Endometrial microvascular endothelial cells (primary cell): ENCODE measurements around the gene PRTN3. TPM values are rescaled to one million over a fixed set of nuclear protein-coding genes. Genes with fewer than 3 reads are reported as not detected.
"Not testable (repeated sequence)": the region's sequence is repeated elsewhere in the genome, so short reads cannot be mapped to it uniquely, and the experiment has no call there.

Experiments used
- in situ Hi-C: cut with HindIII; loops from 2 replicates; pipeline ENCODE4 v1.10.0; 2017; ENCODE audit warnings: low sequenced_read_pairs, low pct_unique_long_range_greater_than_20kb; ENCODE audit errors: inconsistent ontology term
- total RNA-seq: library from RNA; depleted of rRNA; stranded (reverse); fragments of >200 nt; gene quantifications from one replicate; pipeline ENCODE4 v1.2.3, GENCODE V29; 2015; ENCODE audit errors: inconsistent ontology term

The PRTN3 gene
- total RNA-seq, 1 donor from 2014 or later, result not detected

- in situ Hi-C loops, result no loop called here
These were observed 49.0 kb downstream of the PRTN3 start for GRCh38 chr19:889662-890295.

DNA sequence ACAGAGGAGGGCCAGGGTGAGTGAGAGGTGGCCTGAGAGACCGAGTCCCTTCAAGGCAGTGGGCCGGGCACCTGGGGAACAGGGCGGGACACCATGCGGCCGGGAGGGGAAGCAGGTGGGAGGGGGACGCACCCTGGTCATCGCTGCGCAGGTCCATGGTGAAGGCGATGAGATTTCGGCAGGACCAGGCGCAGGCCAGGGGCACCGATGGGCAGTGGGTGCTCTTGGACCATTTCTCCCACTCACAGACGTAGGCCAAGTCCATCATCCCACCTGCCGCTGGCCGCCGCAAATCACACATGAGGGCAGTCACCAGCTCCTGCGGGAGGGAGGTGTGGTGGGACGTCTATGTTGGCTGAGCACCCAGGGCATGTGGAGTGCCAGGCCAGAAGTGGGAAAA lies 50.0 kb downstream of the PRTN3 start:
- in situ Hi-C loops, result no loop called here

GRCh38 chr19:891421-892200 lies 50.8 kb downstream of the PRTN3 start:
- in situ Hi-C loops, result not testable (repeated sequence)

GRCh38 chr19:892243-892893 lies 51.6 kb downstream of the PRTN3 start:
- in situ Hi-C loops, result no loop called here

DNA sequence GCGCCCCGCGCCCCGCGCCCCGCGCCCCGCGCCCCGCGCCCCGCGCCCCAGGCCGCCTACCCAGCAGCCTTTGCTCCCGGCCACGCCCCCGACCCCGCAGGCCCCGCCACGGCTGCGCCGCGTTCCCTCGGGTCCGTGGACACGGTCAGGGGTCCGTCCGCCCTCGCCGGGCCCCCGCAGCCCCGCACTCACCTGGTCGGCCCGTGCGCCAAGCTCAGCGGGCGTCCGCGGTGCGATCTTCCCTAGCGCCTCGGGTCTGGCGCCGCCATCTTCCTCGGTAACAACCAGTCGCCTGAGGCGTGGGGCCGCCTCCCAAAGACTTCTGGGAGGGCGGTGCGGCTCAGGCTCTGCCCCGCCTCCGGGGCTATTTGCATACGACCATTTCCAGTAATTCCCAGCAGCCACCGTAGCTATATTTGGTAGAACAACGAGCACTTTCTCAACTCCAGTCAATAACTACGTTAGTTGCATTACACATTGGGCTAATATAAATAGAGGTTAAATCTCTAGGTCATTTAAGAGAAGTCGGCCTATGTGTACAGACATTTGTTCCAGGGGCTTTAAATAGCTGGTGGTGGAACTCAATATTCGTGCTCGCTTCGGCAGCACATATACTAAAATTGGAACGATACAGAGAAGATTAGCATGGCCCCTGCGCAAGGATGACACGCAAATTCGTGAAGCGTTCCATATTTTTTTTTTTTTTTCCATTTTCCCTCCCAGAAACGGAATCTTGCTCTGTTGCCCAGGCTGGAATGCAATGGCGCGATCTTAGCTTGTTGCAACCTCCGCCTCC lies 52.3 kb downstream of the PRTN3 start, which contains the start of the genes MED16 and RNU6-9:
MED16 (minus strand) TSS at position 294 of the 796 bp plus-strand sequence. CDS start 2,056 bp downstream, outside the sequence.
RNU6-9 (plus strand) TSS at position 591 of the 796 bp plus-strand sequence.
- in situ Hi-C loops, result no loop called here

DNA sequence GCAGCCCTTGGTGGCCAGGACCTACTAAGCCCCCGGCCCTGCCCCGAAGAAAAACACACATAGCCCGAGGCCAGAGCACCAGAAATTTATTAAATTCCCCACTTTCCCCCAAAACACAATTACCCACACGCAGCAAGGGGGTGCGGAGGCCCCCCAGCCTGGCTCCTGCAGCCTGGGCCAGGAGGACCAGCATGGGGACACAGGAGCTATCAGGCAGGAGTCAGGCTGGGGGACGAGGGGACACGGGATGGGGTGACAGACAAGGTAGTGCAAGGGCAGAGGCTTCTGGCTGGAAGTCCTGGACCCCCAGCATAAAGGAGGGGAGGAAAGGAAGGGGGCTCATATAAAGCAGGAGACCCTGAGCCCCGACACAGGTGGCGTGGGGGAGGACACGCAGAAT lies 55.6 kb downstream of the PRTN3 start:
- in situ Hi-C loops, result no loop called here

DNA sequence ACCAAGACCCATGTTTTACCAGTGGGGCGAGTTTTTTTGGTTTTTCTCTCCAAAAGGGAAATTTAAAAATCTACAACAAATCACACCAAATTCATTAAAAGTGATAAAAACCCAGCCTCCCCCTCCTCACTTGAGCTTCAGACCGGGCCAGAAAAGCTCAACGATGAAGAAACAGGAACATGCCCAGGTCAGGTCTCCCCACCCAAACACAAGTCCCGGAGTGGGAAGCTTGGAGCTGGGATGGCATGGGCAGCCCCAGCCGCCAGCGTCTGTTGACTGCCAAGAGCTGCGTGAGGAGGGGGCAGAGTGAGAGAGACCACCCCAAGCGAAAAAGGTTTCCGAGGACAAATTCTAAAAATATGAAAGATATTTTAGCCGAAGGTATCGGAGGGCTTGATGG lies 56.2 kb downstream of the PRTN3 start:
- in situ Hi-C loops, result no loop called here

DNA sequence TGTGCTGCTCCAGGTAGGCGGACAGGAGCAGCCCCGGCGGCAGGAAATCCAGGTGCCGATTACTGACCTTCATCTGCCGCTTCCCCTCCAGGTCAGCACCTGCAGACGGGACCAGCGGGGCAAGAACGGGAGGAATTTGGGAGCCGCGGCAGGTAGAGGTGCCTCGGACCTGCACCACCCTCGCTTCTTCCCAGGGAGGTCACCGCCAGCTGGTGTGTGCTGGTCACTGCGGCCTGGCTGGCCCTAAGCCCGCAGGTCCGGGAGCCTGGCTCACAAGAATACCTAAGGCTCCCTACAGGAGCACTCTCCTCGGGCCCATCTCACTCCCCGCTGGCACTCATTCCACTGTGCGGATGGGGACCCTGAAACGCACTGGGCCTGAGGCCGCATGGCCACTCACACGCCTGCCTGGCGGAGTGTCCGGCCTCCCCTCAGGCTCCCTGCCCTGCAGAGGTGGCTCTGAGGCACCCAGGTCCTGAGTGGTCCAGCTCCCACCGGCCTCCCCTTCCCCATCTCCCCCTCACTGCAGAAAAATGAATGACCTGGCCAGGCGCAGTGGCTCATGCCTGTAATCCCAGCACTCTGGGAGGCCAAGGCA lies 56.7 kb downstream of the PRTN3 start:
- in situ Hi-C loops, result no loop called here

Other genes with a start within 250 kb of the PRTN3 start
- 25.9 TPM for gene POLRMT, start 207.5 kb upstream of the PRTN3 start, total RNA-seq
- gene FGF22, start 201.1 kb upstream of the PRTN3 start, total RNA-seq, result not detected
- gene RNF126, start 177.8 kb upstream of the PRTN3 start, total RNA-seq, result 136 TPM
- gene FSTL3, start 164.6 kb upstream of the PRTN3 start, total RNA-seq, result 55.0 TPM
- not detected for gene PRSS57, start 145.5 kb upstream of the PRTN3 start, total RNA-seq
- not detected for gene PALM, start 132.1 kb upstream of the PRTN3 start, total RNA-seq
- gene MISP, start 89.9 kb upstream of the PRTN3 start, total RNA-seq, result not detected
- 307 TPM for gene PTBP1, start 43.5 kb upstream of the PRTN3 start, total RNA-seq
- gene PLPPR3, start 19.0 kb upstream of the PRTN3 start, total RNA-seq, result 1.5 TPM
- gene AZU1, start 13.2 kb upstream of the PRTN3 start, total RNA-seq, result not detected
- gene ELANE, start 11.3 kb downstream of the PRTN3 start, total RNA-seq, result not detected
- gene CFD, start 18.7 kb downstream of the PRTN3 start, total RNA-seq, result 5.4 TPM
- 48.9 TPM for gene MED16, start 52.2 kb downstream of the PRTN3 start, total RNA-seq
- not detected for gene RNU6-9, start 52.5 kb downstream of the PRTN3 start, total RNA-seq
- gene R3HDM4, start 72.2 kb downstream of the PRTN3 start, total RNA-seq, result 52.3 TPM
- not detected for gene KISS1R, start 76.3 kb downstream of the PRTN3 start, total RNA-seq
- 9.1 TPM for gene ARID3A, start 85.0 kb downstream of the PRTN3 start, total RNA-seq
- gene WDR18, start 143.3 kb downstream of the PRTN3 start, total RNA-seq, result 49.7 TPM
- gene GRIN3B, start 159.4 kb downstream of the PRTN3 start, total RNA-seq, result not detected
- 124 TPM for gene TMEM259, start 180.1 kb downstream of the PRTN3 start, total RNA-seq
- gene RNU6-2, start 180.5 kb downstream of the PRTN3 start, total RNA-seq, result not detected
- 237 TPM for gene CNN2, start 185.6 kb downstream of the PRTN3 start, total RNA-seq
- 1.8 TPM for gene ABCA7, start 199.1 kb downstream of the PRTN3 start, total RNA-seq
- 14.0 TPM for gene ARHGAP45, start 226.2 kb downstream of the PRTN3 start, total RNA-seq